HL-60 (cell line): ENCODE results near the gene APOC4.
"Not testable (repeated sequence)": the region's sequence is repeated elsewhere in the genome, so short reads cannot be mapped to it uniquely, and the experiment has no call there.

Source experiments
- DNase-seq, 2 experiments: peaks; one replicate each; pipeline ENCODE4 v3.0.0-alpha.2; 2010 to 2020; ENCODE audit warnings: low read depth in 1 of 2, low spot score in 1 of 2
- H3K27ac ChIP-seq: fragments of 250-450 bp; sonication (Bioruptor Pico); replicated peaks from 2 replicates; pipeline ENCODE4 v1.5.1; 2020; ENCODE audit warnings: mild to moderate bottlenecking, moderate library complexity
- H3K27me3 ChIP-seq: fragments of 250-450 bp; sonication (Bioruptor Pico); 2 replicates; pipeline ENCODE4 v1.5.1; 2021; ENCODE audit warnings: mild to moderate bottlenecking, moderate library complexity; ENCODE audit not compliant: insufficient read depth, poor library complexity, severe bottlenecking
- H3K4me3 ChIP-seq: replicated peaks from 2 replicates; pipeline ENCODE4 v1.5.1; 2011; ENCODE audit warnings: mild to moderate bottlenecking, control low read depth, low read length; ENCODE audit not compliant: insufficient read depth
- CTCF ChIP-seq: IDR thresholded peaks from one replicate; pipeline ENCODE4 v1.5.1; 2011; ENCODE audit warnings: low read length, control low read depth, inconsistent platforms; ENCODE audit not compliant: insufficient read depth
- GABPA ChIP-seq: IDR thresholded peaks from 2 replicates; pipeline ENCODE4 v1.6.1; 2012; ENCODE audit warnings: low read depth
- POLR2AphosphoS5 ChIP-seq: IDR thresholded peaks from 2 replicates; pipeline ENCODE4 v1.6.1; 2012; ENCODE audit warnings: low read depth
- REST ChIP-seq: IDR thresholded peaks from 2 replicates; pipeline ENCODE4 v1.6.1; 2012; ENCODE audit warnings: low read depth; ENCODE audit not compliant: insufficient replicate concordance
- SPI1 ChIP-seq: IDR thresholded peaks from 2 replicates; pipeline ENCODE4 v1.6.1; 2012; ENCODE audit warnings: low read depth, mild to moderate bottlenecking, borderline replicate concordance

Gene APOC4

GRCh38 chr19:44908074-44908835, 33.8 kb upstream of the APOC4 start:
- TF ChIP-seq CTCF (no peak), REST (no peak), GABPA (no peak), SPI1 (no peak), POLR2AphosphoS5 (no peak)
- Histone ChIP-seq H3K4me3 (no peak overlapping the region), H3K27ac (no peak overlapping the region), H3K27me3 (peaks cover 10% of the 10 kb centered on the region)
- DNase-seq = no peak

DNA sequence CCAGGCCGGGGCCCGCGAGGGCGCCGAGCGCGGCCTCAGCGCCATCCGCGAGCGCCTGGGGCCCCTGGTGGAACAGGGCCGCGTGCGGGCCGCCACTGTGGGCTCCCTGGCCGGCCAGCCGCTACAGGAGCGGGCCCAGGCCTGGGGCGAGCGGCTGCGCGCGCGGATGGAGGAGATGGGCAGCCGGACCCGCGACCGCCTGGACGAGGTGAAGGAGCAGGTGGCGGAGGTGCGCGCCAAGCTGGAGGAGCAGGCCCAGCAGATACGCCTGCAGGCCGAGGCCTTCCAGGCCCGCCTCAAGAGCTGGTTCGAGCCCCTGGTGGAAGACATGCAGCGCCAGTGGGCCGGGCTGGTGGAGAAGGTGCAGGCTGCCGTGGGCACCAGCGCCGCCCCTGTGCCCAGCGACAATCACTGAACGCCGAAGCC, 33.2 kb upstream of the APOC4 start:
- TF ChIP-seq POLR2AphosphoS5 = no peak
- no peak overlapping the region for H3K4me3 ChIP-seq
- DNase-seq = no peak
- peaks cover 10% of the 10 kb centered on the region for H3K27me3 ChIP-seq
- no peak overlapping the region for H3K27ac ChIP-seq

DNA sequence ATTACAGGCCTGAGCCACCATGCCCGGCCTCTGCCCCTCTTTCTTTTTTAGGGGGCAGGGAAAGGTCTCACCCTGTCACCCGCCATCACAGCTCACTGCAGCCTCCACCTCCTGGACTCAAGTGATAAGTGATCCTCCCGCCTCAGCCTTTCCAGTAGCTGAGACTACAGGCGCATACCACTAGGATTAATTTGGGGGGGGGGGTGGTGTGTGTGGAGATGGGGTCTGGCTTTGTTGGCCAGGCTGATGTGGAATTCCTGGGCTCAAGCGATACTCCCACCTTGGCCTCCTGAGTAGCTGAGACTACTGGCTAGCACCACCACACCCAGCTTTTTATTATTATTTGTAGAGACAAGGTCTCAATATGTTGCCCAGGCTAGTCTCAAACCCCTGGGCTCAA, 32.3 kb upstream of the APOC4 start:
- no peak for DNase-seq
- H3K27me3 ChIP-seq = peaks cover 10% of the 10 kb centered on the region
- H3K4me3 ChIP-seq = no peak overlapping the region
- no peak overlapping the region for H3K27ac ChIP-seq
- no peak for TF ChIP-seq POLR2AphosphoS5
- TF ChIP-seq CTCF = no peak
- TF ChIP-seq REST = no peak
- TF ChIP-seq SPI1 = no peak
- no peak for TF ChIP-seq GABPA

- H3K27ac ChIP-seq, DNase-seq, H3K27me3 ChIP-seq, H3K4me3 ChIP-seq: not testable (repeated sequence)
These were observed 30.1 kb upstream of the APOC4 start for GRCh38 chr19:44911896-44912295.

DNA sequence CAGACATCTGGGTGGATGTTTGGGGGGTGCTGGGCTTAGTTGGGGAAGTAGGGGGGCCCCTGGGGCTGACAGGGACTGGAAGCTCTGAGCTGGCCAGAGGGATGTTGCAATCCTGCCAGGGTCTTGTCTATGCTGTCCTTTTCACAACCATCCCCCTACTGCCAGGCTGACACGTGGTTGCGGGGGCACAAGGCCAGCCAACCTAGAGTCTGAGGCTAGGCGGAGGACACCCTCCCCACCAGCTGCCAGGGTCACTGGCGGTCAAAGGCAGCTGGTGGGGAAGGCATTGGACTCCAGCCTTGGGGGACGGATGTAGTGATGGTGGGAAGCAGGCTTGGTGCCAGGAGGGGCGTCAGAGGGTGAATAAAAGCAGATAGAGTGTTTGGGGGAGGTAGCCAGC, 29.2 kb upstream of the APOC4 start:
- no peak for TF ChIP-seq SPI1
- TF ChIP-seq POLR2AphosphoS5 = no peak
- no peak for TF ChIP-seq CTCF
- no peak for TF ChIP-seq REST
- TF ChIP-seq GABPA = no peak
- H3K4me3 ChIP-seq = no peak overlapping the region
- H3K27ac ChIP-seq = no peak overlapping the region
- no peak for DNase-seq
- no peaks in the 10 kb centered on the region for H3K27me3 ChIP-seq
